Activated naive CD4-positive, alpha-beta T cell treated with anti-CD3 and anti-CD28 coated beads, Interleukin-2, amount 50 U/mL, for 72 hours (primary cell): ENCODE measurements around the gene TXNL4A. TPM values are rescaled to one million over a fixed set of nuclear protein-coding genes. Genes with fewer than 3 reads are reported as not detected.
"Not testable (repeated sequence)": the region's sequence is repeated elsewhere in the genome, so short reads cannot be mapped to it uniquely, and the experiment has no call there.

Experiments used
- ATAC-seq, 2 donors: fragments of 150-1000 bp; cut with Tn5 transposase; 2 replicates each; pipeline ENCODE4 v1.10.0; 2021; ENCODE audit warnings: mild to moderate bottlenecking in 2 of 2, moderate library complexity in 2 of 2
- DNase-seq, 2 donors: peaks; one replicate each; pipeline ENCODE4 v3.0.0; 2021 to 2022; ENCODE audit warnings: low spot score in 2 of 2
- H3K27ac Mint-ChIP-seq, 2 donors: one replicate each; pipeline ENCODE4 v1.8.0; 2022; ENCODE audit warnings: mild to moderate bottlenecking in 2 of 2, mixed read lengths in 2 of 2
- H3K36me3 Mint-ChIP-seq, 2 donors: one replicate each; pipeline ENCODE4 v1.8.0; 2022; ENCODE audit warnings: mixed read lengths in 2 of 2
- H3K9me3 Mint-ChIP-seq, 2 donors: one replicate each; pipeline ENCODE4 v1.8.0; 2022; ENCODE audit warnings: mixed read lengths in 2 of 2
- total RNA-seq, 2 donors: library from RNA; stranded (reverse); gene quantifications; one replicate each; pipeline ENCODE4 v1.2.3, GENCODE V29; 2022

TXNL4A gene
- total RNA-seq, 2 donors from 2014 or later, result 142 to 148 TPM

DNA sequence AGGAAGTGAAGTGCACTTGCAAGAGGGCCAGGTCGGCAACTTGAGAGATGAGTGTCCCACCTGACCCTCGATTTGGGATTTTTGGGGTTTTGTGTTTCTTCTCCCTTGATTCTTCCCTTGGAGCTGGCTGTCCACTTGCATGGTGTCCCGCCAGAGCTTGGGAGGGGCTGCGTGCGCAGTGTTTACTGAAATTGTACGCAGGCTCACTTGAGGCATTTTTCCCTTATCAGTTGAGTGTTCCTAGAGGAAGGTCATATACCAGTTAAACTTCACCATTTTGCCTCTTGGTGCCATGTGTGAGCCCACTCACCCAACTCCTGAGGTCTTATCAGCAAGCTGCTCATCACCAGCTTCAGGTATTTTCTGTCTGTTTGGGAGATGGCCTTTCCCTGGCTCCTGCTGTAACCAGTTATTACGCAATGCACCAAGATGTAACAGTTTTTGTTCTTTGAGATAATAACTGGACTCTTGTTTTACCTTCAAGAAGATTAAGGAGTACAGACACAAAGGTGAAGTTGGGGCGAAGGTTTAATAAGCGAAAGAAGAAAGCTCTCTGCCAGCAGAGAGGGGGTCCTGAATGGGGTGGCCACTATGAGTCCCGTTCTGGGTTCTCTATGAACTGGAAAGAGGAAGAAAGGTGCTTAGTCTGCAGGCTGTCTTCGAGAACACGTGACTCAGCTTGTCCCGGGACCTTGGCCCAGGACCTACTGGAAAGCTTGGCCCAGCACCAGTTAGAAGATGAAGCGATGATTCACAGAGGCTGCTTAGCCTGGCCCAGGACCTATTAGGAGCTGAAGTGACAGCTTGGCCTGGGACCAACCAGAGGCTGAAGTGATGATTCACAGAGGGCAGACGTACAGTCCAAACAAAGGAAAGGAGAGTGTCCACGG, 21.5 kb upstream of the TXNL4A start:
- peaks cover 12 to 24% of the 10 kb centered on the region in 2 donors for H3K9me3 Mint-ChIP-seq
- no peak overlapping the region for H3K27ac Mint-ChIP-seq
- H3K36me3 Mint-ChIP-seq, result peaks cover 23 to 29% of the 10 kb centered on the region in 2 donors
- no peak for ATAC-seq
- no peak for DNase-seq

DNA sequence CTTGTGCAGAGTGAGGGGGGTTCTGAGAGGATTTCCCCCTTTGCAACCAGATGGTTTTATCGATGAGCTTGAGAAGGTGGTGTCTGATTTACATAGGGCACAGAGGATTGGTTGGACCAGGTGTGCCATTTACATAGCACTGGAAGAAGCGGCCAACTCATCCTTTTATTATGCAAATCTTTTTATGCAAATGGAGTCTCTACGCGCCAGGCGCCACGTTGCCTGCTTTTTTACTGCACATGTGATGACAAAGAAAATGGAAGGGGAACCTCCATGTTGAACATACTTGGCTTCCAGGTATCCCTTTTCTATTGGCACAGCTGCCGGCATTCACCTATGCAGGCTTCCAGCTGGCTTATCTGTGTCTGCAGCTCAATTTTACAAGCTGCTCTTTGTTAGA, 18.4 kb upstream of the TXNL4A start:
- ATAC-seq (no peak), DNase-seq (no peak)
- Mint-ChIP-seq H3K9me3 (peaks cover 15 to 20% of the 10 kb centered on the region in 2 donors), H3K27ac (no peak overlapping the region), H3K36me3 (peaks cover 13 to 19% of the 10 kb centered on the region in 2 donors)

DNA sequence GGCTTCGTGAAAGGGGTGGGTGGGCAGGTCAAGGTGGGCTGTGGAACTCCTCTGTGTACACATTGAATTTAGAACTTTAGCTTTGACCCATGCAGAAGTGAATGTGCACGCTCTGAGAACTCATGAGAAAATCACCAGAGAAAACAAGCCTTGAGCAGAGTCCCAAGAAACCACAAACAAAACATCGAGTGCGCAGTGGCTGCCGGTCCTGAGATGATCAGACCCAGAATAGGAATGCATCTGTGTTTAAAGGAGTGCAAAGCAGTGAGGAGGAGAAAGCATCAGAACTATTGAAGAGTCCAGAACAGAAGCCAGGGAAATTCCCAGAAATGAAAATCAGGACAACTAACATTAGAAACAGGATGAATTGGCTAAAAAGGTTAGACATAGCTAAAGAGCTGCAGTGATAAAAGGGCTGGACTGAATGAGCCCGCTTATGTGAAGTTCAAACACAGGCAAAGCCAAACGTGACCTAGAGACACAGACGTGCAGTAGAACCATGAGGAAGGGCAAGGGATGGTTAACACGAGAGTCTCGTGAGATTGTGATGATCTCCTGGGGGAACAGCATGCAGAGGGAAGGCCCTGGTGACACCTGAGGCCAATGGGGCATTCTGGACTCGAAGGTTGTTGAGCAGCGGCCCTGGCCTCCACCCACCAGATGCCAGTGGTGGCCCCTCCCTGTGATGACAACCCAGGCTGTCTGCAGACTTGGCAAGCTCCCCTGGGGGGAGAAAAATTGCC, 16.4 kb upstream of the TXNL4A start:
- DNase-seq (no peak), ATAC-seq (no peak)
- H3K9me3 Mint-ChIP-seq, result peaks cover 18 to 19% of the 10 kb centered on the region in 2 donors

DNA sequence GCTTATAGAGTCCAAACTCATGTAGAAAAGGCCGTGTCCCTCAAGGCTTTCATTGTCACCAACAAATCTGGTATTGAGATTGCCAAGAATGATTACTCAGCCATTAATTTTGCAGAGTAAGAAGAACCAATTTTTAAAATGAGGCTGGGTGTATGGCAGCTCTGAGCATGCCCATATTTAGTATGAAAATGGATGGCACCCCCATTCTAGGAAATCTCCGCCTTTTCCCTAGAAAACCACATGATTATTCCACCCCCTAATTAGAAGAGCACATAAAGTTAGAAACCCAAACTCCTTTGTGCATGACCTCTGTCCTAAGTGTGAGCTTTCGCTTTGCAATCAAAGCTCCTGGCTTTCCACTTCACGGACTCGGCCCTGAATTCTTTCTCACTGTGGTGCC, 14.1 kb upstream of the TXNL4A start:
- ATAC-seq (no peak), DNase-seq (no peak)
- Mint-ChIP-seq H3K27ac (no peak overlapping the region), H3K36me3 (peaks cover 9 to 10% of the 10 kb centered on the region in 2 donors), H3K9me3 (peaks cover 14 to 15% of the 10 kb centered on the region in 2 donors)

More for the DNA sequence above, 16.4 kb upstream of the TXNL4A start:
- peaks cover 14 to 19% of the 10 kb centered on the region in 2 donors for H3K36me3 Mint-ChIP-seq
- no peak overlapping the region for H3K27ac Mint-ChIP-seq

DNA sequence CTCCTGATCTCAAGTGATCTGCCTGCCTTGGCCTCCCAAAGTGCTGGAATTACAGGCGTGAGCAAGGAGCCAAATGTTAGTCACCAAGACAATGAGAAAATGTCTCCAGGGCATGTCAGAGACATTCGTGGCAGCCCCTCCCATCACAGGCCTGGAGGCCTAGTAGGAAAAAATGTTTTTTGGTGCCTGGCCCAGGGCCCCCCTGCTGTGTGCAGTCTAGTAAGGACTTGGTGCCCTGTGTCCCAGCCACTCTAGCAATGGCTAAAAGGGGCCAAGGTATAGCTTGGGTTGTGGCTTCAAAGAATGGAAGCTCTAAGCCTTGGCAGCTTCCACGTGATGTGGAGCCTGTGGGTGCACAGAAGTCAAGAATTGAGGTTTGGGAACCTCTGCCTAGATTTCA, 12.5 kb upstream of the TXNL4A start:
- Mint-ChIP-seq H3K27ac (no peak overlapping the region), H3K36me3 (peaks cover 9 to 10% of the 10 kb centered on the region in 2 donors), H3K9me3 (peaks cover 12 to 14% of the 10 kb centered on the region in 2 donors)
- ATAC-seq, result no peak
- DNase-seq, result no peak

DNA sequence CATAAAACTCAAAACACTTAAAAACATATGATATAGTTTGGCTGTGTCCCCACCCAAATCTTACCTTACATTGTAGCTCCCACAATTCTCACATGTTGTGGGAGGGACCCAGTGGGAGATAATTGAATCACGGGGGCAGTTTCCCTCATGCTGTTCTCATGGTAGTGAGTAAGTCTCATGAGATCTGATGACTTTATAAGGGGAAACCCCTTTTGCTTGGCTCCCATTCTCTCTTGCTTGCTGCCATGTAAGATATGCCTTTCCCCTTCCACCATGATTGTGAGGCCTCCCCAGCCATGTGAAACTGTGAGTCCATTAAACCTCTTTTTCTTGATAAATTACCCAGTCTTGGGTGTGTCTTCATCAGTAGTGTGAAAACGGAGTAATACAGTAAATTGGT, 11.3 kb upstream of the TXNL4A start:
- H3K9me3 Mint-ChIP-seq, result peaks cover 12 to 14% of the 10 kb centered on the region in 2 donors
- peak in 1 of 2 donors; percentile 59 for ATAC-seq
- DNase-seq, H3K27ac Mint-ChIP-seq, H3K36me3 Mint-ChIP-seq: not testable (repeated sequence)

DNA sequence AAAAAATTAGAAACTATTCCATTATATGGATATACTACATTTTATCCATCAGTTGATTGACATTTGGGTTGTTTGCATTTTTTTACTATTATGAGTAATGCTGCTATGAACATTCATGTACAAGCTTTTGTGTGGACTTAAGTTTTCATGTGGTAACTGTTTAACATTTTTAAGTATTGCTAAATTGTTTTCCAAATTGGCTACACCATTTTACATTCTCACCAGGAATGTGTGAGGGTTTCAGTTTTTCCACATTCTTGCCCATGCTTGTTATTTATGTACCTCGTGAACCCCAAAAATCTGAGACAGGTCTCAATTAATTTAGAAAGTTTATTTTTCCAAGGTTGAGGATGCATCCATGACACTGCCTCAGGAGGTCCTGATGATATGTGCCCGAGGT, 3.1 kb upstream of the TXNL4A start:
- H3K36me3 Mint-ChIP-seq, result peaks cover 12 to 14% of the 10 kb centered on the region in 2 donors
- no peak overlapping the region for H3K27ac Mint-ChIP-seq
- no peak for ATAC-seq
- DNase-seq, result no peak
- no peaks in the 10 kb centered on the region for H3K9me3 Mint-ChIP-seq

DNA sequence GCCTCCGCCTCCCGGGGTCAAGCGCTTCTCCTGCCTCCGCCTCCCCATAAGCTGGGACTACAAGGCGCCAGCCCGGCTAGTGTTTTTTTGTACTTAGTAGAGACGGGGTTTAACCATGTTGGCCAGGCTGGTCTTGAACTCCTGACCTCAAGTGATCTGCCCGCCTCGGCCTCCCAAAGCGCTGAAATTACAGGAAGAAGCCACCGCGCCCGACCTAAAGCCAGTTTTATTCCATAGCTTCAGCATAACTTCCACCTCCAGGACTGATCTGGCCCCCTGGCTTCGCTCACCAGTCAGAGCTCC, 783 bp upstream of the TXNL4A start:
- H3K27ac Mint-ChIP-seq, result peak overlapping the region; percentile 90 to 99
- peaks cover 12 to 27% of the 10 kb centered on the region in 2 donors for H3K36me3 Mint-ChIP-seq
- ATAC-seq (no peak), DNase-seq (no peak)
- H3K9me3 Mint-ChIP-seq, result no peaks in the 10 kb centered on the region

DNA sequence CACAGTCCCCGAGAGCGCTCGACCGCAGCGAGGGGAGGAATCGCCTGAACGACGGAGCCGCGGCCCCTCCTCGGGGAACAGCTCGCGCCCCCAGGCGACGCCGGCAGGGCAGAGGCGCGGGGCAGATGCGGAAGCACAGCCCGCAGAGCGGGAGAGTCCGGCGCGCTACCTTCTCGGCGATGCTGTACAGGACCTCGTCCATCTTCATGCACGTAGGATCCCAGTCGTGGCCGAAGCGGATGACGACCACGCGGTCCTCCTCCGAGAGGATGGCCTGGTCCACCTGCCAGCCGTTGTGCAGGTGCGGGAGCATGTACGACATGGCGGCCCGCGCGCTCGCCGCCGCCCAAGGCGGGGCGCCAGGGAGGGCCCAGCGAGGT, 302 bp downstream of the TXNL4A start:
- DNase-seq (peak; percentile 69 to 77), ATAC-seq (peak; percentile 70 to 73)
- H3K27ac Mint-ChIP-seq, result peak overlapping the region; percentile 90 to 95
- H3K9me3 Mint-ChIP-seq, result no peaks in the 10 kb centered on the region
- peaks cover 12 to 33% of the 10 kb centered on the region in 2 donors for H3K36me3 Mint-ChIP-seq

DNA sequence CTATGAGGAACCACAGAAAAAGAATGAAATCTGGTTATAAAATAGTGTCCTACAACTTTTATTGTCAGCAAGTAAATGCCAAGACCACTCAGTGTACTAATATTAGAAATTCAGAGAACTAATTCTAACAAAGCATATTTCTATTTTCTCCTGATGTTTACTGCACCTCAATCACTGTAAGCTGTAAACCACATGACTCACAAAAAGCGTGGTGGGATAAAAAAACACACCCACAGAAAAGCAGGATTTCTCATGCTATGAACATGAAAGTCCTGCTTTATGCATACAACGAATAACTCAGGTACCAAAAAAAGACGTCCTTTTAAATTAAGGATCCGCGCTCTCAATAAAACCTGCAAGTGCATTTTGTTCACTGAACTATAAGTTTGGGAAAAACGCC, 797 bp downstream of the TXNL4A start:
- Mint-ChIP-seq H3K36me3 (peaks cover 12 to 33% of the 10 kb centered on the region in 2 donors), H3K27ac (peak overlapping the region; percentile 90 to 95), H3K9me3 (no peaks in the 10 kb centered on the region)
- ATAC-seq (no peak), DNase-seq (no peak)

DNA sequence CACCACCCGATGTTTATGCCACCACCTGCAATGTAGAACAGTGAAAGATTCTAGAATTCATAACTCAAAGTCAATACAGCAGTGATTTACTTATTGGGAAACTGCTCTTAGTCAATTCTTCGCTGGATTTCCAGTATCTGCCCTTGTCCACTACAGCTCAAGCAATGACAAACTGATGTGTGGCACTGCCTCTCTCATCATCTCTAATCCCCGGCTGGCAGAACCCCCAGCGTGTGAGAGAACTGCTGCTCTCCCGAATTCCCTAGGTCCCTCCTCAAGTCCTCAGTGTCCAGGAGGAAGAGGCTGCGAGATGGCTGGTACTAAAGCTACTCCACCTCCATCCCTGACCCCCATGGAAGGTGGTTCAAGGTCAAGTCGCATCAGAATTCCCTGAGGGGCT, 1.6 kb downstream of the TXNL4A start:
- ATAC-seq (no peak), DNase-seq (no peak)
- peak overlapping the region; percentile 90 to 93 for H3K27ac Mint-ChIP-seq
- no peaks in the 10 kb centered on the region for H3K9me3 Mint-ChIP-seq
- H3K36me3 Mint-ChIP-seq, result peaks cover 12 to 41% of the 10 kb centered on the region in 2 donors

DNA sequence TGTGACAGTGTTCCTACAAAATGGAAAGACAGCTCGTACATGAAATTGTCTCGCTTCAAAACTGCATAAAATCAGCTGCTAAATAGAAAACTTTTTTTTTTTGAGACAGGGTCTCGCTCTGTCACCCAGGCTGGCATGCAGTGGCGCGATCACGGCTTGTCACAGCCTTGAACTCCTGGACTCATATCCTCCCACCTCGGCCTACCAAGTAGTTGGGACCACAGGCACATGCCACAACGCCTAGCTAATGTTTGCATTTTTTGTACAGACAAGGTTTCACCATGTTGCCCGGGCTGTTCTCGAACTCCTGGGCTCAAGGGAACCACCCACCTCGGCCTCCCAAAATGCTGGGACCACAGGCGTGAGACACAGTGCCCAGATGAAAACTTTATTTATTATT, 3.2 kb downstream of the TXNL4A start:
- ATAC-seq, result no peak
- H3K36me3 Mint-ChIP-seq, result peaks cover 12 to 43% of the 10 kb centered on the region in 2 donors
- H3K9me3 Mint-ChIP-seq, result no peaks in the 10 kb centered on the region
- H3K27ac Mint-ChIP-seq, result peak overlapping the region in 1 of 2 donors; percentile 14
- DNase-seq, result no peak

DNA sequence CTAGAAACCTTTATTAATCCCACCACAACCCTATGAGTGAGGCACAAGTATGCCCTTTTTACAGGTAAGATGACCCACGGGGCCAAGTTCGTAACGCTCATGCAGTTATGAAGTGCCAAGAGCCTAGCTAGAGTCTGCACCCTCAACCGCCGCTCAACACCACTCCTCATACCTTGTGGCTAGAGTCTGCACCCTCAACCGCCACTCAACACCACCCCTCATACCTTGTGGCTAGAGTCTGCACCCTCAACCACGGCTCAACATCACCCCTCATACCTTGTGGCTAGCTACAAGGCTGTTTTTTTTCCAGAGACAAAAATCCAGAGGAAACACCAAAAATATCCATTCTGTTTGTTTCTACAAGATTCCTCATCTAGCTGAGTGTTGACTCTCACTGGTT, 4.6 kb downstream of the TXNL4A start:
- Mint-ChIP-seq H3K27ac (peak overlapping the region in 1 of 2 donors; percentile 92), H3K36me3 (peaks cover 12 to 37% of the 10 kb centered on the region in 2 donors), H3K9me3 (no peaks in the 10 kb centered on the region)
- ATAC-seq (no peak), DNase-seq (no peak)

DNA sequence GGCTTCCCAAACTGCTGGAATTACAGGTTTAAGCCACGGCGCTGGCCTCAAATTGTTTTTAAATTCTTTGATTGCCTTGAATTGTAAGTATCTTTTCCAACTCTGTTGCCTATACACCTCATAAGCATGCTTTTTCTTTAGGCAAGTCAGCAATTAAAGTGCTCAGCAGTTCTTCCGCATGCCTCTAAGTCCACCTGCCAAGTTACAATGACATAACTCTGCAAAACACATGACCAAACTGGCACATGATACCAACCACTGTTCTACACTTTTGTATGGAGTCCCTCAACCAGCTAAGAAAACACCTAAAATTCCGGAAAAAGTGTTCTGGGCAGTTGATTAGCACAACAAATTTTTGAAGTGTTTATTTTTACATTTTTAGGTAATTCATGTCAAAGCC, 5.1 kb downstream of the TXNL4A start:
- DNase-seq (no peak), ATAC-seq (no peak)
- Mint-ChIP-seq H3K27ac (peak overlapping the region in 1 of 2 donors; percentile 55), H3K36me3 (peaks cover 12 to 35% of the 10 kb centered on the region in 2 donors), H3K9me3 (no peaks in the 10 kb centered on the region)

DNA sequence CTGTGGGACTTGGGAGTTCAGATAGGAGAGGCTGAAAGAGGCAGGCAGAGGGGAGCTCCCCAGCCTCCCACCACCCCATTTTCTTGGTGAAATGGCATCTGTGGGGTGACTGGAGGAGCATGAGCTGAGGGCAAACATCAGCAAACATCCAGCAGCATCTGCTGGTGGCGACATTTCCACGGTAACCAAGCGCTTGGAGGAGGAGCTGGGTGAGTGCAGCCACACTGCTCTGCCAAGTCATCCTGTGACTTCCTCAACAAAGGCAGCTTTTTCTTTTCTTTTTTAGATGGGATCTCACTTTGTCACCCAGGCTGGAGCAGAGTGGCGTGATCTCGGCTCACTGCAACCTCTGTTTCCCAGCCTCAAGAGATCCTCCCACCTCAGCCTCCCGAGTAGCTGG, 5.6 kb downstream of the TXNL4A start:
- H3K36me3 Mint-ChIP-seq, result peaks cover 10 to 35% of the 10 kb centered on the region in 2 donors
- DNase-seq, result peak in 1 of 2 donors; percentile 31
- no peaks in the 10 kb centered on the region for H3K9me3 Mint-ChIP-seq
- peak overlapping the region; percentile 55 to 79 for H3K27ac Mint-ChIP-seq
- peak; percentile 58 to 87 for ATAC-seq

DNA sequence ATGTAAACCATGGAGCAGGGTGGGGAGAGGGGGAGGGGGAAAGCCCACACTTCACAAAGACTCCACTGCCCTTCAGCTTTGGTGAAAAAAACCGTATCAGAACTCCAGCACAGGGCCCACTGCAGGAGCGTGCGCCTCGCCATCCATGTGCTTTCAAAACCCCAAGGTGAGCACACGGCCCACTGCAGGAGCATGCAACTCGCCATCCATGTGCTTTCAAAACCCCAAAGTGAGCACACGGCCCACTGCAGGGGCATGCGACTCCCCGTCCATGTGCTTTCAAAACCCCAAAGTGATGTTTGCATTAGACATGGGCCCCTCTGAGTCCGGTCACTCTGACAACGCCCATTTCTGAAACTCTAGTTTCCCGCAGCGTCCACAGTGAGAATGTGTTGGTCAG, 7.8 kb downstream of the TXNL4A start:
- H3K9me3 Mint-ChIP-seq, result no peaks in the 10 kb centered on the region
- DNase-seq, result no peak
- peaks cover 0 to 24% of the 10 kb centered on the region in 2 donors for H3K36me3 Mint-ChIP-seq
- no peak overlapping the region for H3K27ac Mint-ChIP-seq
- no peak for ATAC-seq

DNA sequence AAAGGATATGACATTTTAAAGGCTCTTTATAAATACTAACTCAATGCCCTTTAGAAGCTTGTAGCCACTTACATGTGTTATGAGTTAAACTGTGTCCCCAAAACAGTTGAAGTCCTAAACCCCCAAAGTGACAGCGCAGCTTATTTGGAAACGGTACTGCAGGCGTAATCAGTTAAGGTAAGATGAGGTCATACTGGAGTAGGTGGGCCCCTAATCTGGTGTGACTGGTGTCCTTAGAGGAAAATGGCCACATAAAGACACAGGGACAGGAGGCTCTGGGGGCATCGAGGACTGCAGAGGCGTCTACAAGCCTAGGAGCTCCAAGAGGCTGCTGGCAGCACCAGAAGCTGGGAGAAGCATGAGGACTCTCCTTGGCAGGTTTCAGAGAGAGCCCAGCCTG, 8.5 kb downstream of the TXNL4A start:
- H3K27ac Mint-ChIP-seq, result peak overlapping the region; percentile 49 to 79
- H3K9me3 Mint-ChIP-seq, result no peaks in the 10 kb centered on the region
- no peak for DNase-seq
- H3K36me3 Mint-ChIP-seq, result peaks cover 0 to 24% of the 10 kb centered on the region in 2 donors
- no peak for ATAC-seq
